ENCODE data around the gene PNPLA6.

Gene PNPLA6

DNA sequence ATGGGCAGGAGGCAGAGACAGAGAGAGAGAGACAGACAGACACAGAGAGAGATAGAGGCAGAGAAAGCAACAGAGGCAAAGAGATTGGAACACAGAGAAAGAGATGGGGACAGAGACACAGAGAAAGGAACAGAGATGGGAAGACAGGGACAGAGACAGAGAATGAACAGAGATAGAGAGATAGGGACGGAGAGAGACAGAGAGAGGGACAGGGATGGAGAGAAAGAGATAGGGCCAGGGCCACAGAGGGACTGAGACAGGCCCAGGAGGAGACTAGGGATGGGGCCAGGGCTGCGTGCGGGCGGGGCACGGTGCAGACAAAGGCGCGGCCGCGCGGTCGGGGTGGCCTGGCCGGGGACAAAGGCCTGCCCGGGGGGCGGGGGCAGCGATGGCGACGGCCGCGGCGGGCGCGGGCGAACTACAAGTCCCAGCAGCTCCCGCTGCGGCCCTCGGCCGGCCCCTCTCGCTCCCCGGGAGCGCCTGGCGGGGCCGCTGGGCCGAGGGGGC is 19.8 kb upstream of the PNPLA6 start, which contains the start of gene ZNF358:
Gene ZNF358, plus strand, starts transcription at position 459 of the 507 bp plus-strand sequence. CDS start 3,140 bp downstream, outside the sequence.
- peak; percentile 94 for DNase-seq (ENCODE audit: low spot score)

GRCh38 chr19:7516333-7516732 is 19.2 kb upstream of the PNPLA6 start:
- peak; percentile 53 for DNase-seq (ENCODE audit: low spot score)

- no peak for DNase-seq (ENCODE audit: low spot score)
Measured at GRCh38 chr19:7516878-7517277, 18.6 kb upstream of the PNPLA6 start.

DNA sequence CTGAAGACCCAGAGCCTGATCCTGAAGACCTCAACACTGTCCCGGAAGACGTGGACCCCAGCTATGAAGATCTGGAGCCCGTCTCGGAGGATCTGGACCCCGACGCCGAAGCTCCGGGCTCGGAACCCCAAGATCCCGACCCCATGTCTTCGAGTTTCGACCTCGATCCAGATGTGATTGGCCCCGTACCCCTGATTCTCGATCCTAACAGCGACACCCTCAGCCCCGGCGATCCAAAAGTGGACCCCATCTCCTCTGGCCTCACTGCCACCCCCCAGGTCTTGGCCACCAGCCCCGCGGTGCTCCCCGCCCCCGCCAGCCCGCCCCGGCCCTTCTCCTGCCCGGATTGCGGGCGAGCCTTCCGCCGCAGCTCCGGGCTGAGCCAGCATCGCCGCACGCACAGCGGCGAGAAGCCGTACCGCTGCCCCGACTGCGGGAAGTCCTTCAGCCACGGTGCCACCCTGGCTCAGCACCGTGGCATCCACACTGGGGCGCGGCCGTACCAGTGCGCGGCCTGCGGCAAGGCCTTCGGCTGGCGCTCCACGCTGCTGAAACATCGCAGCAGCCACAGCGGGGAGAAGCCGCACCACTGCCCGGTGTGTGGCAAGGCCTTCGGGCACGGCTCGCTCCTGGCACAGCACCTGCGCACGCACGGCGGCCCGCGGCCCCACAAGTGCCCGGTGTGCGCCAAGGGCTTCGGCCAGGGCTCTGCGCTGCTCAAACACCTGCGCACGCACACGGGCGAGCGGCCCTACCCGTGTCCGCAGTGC is 16.0 kb upstream of the PNPLA6 start:
- DNase-seq (ENCODE audit: low spot score), result no peak

GRCh38 chr19:7520131-7521051 is 15.1 kb upstream of the PNPLA6 start:
- DNase-seq (ENCODE audit: low spot score), result no peak

DNA sequence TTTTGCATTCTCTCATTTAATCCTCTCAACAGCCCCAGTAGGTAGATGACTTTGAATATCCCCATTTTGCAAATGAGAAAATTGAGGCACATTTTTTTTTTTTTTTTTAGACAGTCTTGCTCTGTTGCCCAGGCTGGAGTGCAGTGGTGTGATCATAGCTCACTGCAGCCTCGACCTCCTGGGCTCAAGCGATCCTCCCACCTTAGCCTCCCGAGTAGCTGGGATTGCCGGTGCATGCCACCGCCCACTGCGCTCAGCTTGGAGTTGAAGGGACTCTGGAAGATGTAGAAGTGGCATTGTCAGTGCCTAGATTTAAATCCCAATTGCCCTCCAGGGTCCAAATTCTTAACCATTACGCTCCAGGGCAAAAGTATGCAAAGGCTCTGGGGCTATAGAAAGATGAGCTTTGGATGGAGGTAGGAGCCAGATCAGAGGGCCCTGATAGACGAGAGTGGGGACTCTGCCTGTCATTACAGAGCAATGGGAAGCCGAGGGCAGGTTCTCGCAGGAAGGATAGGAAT is 13.9 kb upstream of the PNPLA6 start:
- DNase-seq (ENCODE audit: low spot score), result no peak

- peak; percentile 100 for DNase-seq (ENCODE audit: low spot score)
Measured at GRCh38 chr19:7522072-7522922, 13.2 kb upstream of the PNPLA6 start, which contains the start of gene MCOLN1. MCOLN1 (plus strand) TSS chr19:7522624; CDS start chr19:7522751, 127 bp downstream.

DNA sequence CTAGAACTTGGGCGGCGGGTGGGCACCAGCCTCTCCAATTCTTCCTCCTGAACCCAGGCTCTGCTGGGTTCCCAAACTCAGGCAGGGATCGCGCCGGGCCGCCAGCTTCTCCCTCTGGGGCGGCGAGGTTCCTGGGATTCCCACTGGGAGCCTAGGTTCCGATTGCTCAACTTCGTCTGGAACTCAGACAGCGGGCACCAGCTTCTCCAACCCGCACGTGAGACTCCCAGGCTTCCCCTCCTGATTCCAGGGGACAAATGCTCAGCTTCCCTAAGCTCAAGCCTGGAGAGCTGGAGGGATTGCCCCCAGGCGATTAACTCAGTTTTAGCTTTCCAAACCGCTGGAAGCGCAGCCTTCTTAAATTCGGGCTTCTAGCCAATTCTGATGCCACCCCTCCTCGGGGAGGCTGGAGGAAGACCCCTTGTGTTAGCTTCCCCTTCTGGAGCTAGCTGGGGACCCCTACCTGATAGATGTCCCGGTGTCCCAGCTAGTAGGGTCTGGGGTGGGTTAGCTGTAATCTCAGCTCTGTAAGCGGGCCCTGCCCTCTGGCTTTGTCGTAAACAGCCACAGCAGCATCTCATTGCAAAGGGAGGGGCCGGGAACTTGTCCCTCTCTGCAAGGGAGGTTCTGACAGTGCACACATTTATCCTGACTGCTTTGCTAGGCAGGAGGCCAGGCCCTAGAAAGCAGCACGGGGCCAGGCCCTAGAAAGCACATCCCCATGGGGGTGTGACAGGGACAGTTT is 12.4 kb upstream of the PNPLA6 start:
- DNase-seq (ENCODE audit: low spot score), result peak; percentile 67

- no peak for DNase-seq (ENCODE audit: low spot score)
Measured at GRCh38 chr19:7524523-7524922, 11.0 kb upstream of the PNPLA6 start.

- DNase-seq (ENCODE audit: low spot score), result no peak
Measured at GRCh38 chr19:7524992-7525739, 10.4 kb upstream of the PNPLA6 start.

DNA sequence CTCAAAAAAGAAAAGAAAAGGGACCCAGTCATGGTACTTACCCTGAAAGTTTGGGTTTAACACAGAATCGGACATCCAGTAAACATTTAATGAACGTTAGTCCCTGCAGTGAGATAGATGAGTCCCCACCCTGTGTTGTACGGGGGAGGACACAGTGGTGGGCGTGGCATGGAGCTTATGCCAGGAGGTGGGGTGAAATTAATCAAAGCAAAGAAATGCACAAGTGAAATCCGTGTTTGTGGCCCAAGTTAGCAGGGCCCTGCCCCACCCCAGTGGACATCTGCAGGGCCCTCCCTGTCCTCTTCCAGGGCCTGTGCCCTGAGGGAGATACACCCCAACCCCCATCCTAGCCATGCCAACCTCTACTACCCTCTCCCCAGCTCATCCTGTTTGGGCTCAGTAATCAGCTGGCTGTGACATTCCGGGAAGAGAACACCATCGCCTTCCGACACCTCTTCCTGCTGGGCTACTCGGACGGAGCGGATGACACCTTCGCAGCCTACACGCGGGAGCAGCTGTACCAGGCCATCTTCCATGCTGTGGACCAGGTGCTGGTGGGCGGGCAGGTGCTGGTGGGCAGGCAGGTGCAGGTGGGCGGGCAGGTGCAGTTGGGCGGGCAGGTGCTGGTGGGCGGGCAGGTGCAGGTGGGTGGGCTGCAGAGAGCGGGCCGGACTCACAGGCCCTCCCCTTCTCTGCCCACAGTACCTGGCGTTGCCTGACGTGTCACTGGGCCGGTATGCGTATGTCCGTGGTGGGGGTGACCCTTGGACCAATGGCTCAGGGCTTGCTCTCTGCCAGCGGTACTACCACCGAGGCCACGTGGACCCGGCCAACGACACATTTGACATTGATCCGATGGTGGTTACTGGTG is 9.2 kb upstream of the PNPLA6 start:
- DNase-seq (ENCODE audit: low spot score), result no peak

GRCh38 chr19:7527516-7528191 is 7.9 kb upstream of the PNPLA6 start:
- no peak for DNase-seq (ENCODE audit: low spot score)

GRCh38 chr19:7528192-7528519 is 7.4 kb upstream of the PNPLA6 start:
- DNase-seq (ENCODE audit: low spot score), result no peak

GRCh38 chr19:7528522-7529245 is 6.8 kb upstream of the PNPLA6 start:
- DNase-seq (ENCODE audit: low spot score), result no peak

- DNase-seq (ENCODE audit: low spot score), result no peak
Measured at GRCh38 chr19:7529246-7529600, 6.3 kb upstream of the PNPLA6 start.

DNA sequence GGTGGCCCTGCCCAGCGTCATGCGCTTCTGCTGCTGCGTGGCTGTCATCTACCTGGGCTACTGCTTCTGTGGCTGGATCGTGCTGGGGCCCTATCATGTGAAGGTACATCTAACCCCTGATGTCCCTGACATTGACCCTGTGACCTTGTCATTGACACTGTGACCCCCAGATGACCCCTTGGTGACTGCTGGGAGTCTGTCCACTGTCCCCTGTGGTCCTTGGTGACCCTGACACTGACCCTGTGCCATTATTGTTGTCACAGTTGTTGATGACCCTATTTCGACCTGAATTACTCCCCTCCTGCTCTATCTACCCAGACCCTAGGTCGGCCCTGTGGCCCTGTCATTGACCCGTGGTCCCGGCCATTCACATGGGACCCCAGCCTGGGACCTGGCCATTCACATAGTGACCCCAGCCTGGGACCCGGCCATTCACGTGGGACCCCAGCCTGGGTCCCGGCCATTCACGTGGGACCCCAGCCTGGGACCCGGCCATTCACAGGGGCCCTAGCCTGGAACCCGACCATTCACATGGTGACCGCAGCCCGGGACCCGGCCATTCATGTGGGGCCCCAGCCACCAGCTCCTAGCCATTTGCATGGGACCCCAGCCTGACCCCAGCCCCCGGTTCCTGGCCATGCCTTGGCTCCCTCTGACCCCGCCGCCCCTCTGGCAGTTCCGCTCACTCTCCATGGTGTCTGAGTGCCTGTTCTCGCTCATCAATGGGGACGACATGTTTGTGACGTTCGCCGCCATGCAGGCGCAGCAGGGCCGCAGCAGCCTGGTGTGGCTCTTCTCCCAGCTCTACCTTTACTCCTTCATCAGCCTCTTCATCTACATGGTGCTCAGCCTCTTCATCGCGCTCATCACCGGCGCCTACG is 5.7 kb upstream of the PNPLA6 start:
- DNase-seq (ENCODE audit: low spot score), result no peak

Measured in AG08396 (cell line).